SK-N-MC (cell line): ENCODE measurements around the gene SPATA24.

Source experiments
- EZH2 ChIP-seq: fragments of 200-600 bp; sonication (generic); IDR thresholded peaks from one replicate; pipeline ENCODE4 v1.6.1; 2017; ENCODE audit warnings: antibody characterized with exemption
- POLR2AphosphoS5 ChIP-seq: IDR thresholded peaks from 2 replicates; pipeline ENCODE4 v1.6.1; 2012; ENCODE audit warnings: mild to moderate bottlenecking, low read depth, low read length, borderline replicate concordance

DNA sequence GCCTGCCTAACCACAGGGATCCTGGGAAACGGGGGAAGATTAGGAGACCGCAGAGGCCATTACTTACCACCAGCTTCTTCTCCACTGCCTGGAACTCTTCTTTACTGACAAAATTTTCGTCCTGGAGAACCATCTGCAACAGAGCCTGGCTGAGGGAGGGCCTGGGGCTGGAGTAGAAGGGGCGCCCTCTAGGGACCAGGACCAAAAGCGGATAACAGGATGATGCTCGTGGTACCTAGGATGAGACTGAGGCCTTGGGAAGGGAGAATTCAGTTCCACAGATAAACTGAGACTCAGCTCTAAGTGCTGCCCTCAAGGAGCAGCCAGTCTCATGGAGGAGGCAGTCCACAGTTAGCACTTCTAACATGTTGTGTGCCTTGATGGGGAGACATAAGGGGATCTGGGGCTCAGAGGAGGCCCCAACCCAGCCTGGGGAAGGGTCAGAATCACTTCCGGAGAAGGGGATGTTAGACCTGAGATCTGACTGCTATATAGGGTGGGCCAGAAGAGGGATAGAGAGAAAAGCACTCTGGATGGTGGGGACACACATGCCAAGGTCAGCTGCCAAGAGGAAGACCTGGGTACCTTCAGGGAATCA, 1.2 kb downstream of the SPATA24 start:
- TF ChIP-seq POLR2AphosphoS5, result no peak
- TF ChIP-seq EZH2, result no peak
